Thyroid gland (tissue), 4 donors: Measurements from ENCODE around the gene KRTAP12-1.

ENCODE experiments used
- POLR2A ChIP-seq, 2 donors: fragments of 450-650 bp; IDR thresholded peaks; one replicate each; pipeline ENCODE4 v1.6.1; 2017; ENCODE audit warnings: antibody characterized with exemption in 2 of 2, mild to moderate bottlenecking in 2 of 2, moderate library complexity in 1 of 2
- TF ChIP-seq, protein P1 (sequence below), 6 experiments: fragments of 200-600 bp in 3 of 6; fragments of 450-650 bp in 3 of 6; sonication (generic) in 3 of 6; IDR thresholded peaks; one replicate each; pipeline ENCODE4 v1.5.1; 2016 to 2019; ENCODE audit warnings: antibody characterized with exemption in 6 of 6, mild to moderate bottlenecking in 2 of 6, inconsistent platforms in 1 of 6, moderate library complexity in 1 of 6

DNA sequence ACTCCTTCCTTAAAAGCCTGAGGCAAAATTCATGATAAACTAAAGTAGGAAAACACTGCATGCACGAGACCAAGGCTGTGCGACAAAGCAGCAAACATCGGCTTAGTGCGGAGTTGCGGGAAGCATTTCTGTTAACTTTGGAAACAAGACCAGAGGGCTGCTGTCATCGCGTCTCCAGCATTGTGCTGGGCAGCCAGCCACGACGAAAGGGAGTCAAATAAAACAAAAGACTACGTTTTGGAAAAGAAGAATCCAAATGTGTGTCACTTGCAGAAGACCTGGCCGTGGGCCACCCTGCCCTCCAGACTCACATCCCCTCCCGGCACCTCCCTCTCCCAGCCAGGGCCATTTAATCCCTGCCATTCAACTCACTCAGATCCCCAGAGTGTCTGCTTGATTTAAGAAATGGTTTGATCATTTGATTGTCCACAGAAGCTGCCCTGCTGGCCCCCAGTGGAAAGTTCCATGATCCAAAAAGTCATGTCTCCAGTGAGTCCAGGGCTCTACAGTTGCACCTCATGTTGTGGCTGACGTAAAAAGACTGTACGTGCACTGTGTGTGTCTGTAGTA is 38.1 kb downstream of the KRTAP12-1 start:
- TF ChIP-seq, protein P1, sequence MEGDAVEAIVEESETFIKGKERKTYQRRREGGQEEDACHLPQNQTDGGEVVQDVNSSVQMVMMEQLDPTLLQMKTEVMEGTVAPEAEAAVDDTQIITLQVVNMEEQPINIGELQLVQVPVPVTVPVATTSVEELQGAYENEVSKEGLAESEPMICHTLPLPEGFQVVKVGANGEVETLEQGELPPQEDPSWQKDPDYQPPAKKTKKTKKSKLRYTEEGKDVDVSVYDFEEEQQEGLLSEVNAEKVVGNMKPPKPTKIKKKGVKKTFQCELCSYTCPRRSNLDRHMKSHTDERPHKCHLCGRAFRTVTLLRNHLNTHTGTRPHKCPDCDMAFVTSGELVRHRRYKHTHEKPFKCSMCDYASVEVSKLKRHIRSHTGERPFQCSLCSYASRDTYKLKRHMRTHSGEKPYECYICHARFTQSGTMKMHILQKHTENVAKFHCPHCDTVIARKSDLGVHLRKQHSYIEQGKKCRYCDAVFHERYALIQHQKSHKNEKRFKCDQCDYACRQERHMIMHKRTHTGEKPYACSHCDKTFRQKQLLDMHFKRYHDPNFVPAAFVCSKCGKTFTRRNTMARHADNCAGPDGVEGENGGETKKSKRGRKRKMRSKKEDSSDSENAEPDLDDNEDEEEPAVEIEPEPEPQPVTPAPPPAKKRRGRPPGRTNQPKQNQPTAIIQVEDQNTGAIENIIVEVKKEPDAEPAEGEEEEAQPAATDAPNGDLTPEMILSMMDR (IDR thresholded peaks at IDR 0.05) = no peak
- no peak for TF ChIP-seq POLR2A (IDR thresholded peaks at IDR 0.05)
